HUDEP-2 (cell line): ENCODE results near the gene CLIC1.

Source experiments
- DNase-seq, 76 experiments: peaks; one replicate each; lab custom pipeline; 2025; ENCODE audit not compliant: unreplicated experiment in 76 of 76; lab: John Stamatoyannopoulos, UW

CLIC1 gene

GRCh38 chr6:31736021-31736767, at the start of gene CLIC1:
TSS of gene CLIC1 (minus strand) at chr6:31736530. CDS start at chr6:31736300, 230 bp downstream.
- peak in 72 of 76 experiments; percentile 31 to 91 (median 74) for DNase-seq

- no peak for DNase-seq
Observed at GRCh38 chr6:31785475-31785874, 49.1 kb upstream of the CLIC1 start.

GRCh38 chr6:31784098-31784925, 48.0 kb upstream of the CLIC1 start:
- DNase-seq: no peak

GRCh38 chr6:31782126-31782855, 46.0 kb upstream of the CLIC1 start:
- DNase-seq: no peak

GRCh38 chr6:31781244-31782125, 45.2 kb upstream of the CLIC1 start:
- DNase-seq: no peak

GRCh38 chr6:31780507-31781243, 44.3 kb upstream of the CLIC1 start:
- no peak for DNase-seq

- no peak for DNase-seq
Observed at GRCh38 chr6:31779908-31780307, 43.6 kb upstream of the CLIC1 start.

- DNase-seq: no peak
Observed at GRCh38 chr6:31778999-31779885, 42.9 kb upstream of the CLIC1 start.

GRCh38 chr6:31778193-31778592, 41.9 kb upstream of the CLIC1 start:
- DNase-seq: no peak

- DNase-seq: no peak
Observed at GRCh38 chr6:31777667-31778050, 41.3 kb upstream of the CLIC1 start.

GRCh38 chr6:31776989-31777666, 40.8 kb upstream of the CLIC1 start, which contains the start of gene VWA7:
TSS of gene VWA7 (minus strand) at chr6:31777328. CDS start at chr6:31776779, 549 bp downstream.
- peak in 73 of 76 experiments; percentile 68 to 98 (median 89) for DNase-seq

GRCh38 chr6:31776485-31776988, 40.2 kb upstream of the CLIC1 start:
- DNase-seq: peak in 7 of 76 experiments; percentile 42 to 70 (median 52)

- no peak for DNase-seq
Observed at GRCh38 chr6:31775633-31776484, 39.5 kb upstream of the CLIC1 start.

- DNase-seq: peak in 14 of 76 experiments; percentile 8 to 46 (median 26)
Observed at GRCh38 chr6:31775184-31775583, 38.9 kb upstream of the CLIC1 start.

GRCh38 chr6:31771992-31772358, 35.6 kb upstream of the CLIC1 start:
- DNase-seq: peak in 11 of 76 experiments; percentile 12 to 41 (median 23)

GRCh38 chr6:31770860-31771259, 34.5 kb upstream of the CLIC1 start:
- no peak for DNase-seq
